Fibroblast of pulmonary artery (primary cell): ENCODE data around the gene IL2RG.

Experiments
- DNase-seq: peaks from one replicate; pipeline ENCODE4 v3.0.0-alpha.2; 2010; ENCODE audit warnings: low read depth
- H3K4me3 ChIP-seq: replicated peaks from 2 replicates; pipeline ENCODE4 v1.5.1; 2011; ENCODE audit warnings: low read depth, mild to moderate bottlenecking, control low read depth, low read length, moderate library complexity
- CTCF ChIP-seq: IDR thresholded peaks from 2 replicates; pipeline ENCODE4 v1.5.1; 2011; ENCODE audit warnings: mild to moderate bottlenecking, control low read depth, low read length, inconsistent platforms; ENCODE audit errors: missing control alignments

IL2RG gene

GRCh38 chrX:71095981-71096759, 15.2 kb downstream of the IL2RG start:
- no peak for DNase-seq
- TF ChIP-seq CTCF: no peak
- peak overlapping the region; percentile 69 for H3K4me3 ChIP-seq

GRCh38 chrX:71095555-71095980, 15.8 kb downstream of the IL2RG start, which contains the start of gene FOXO4:
Gene FOXO4, plus strand, starts transcription at chrX:71095851. Its CDS starts 678 bp downstream, at chrX:71096529.
- peak within 1 kb of the TSS; percentile 69 for H3K4me3 ChIP-seq
- no peak for TF ChIP-seq CTCF
- DNase-seq: peak; percentile 90

- peak overlapping the region; percentile 69 for H3K4me3 ChIP-seq
- no peak for DNase-seq
- TF ChIP-seq CTCF: no peak
These were observed 16.3 kb downstream of the IL2RG start for GRCh38 chrX:71095033-71095432.

- no peak overlapping the region for H3K4me3 ChIP-seq
- TF ChIP-seq CTCF: no peak
- DNase-seq: no peak
These were observed 20.1 kb downstream of the IL2RG start for GRCh38 chrX:71091263-71091662.

- DNase-seq: no peak
- H3K4me3 ChIP-seq: no peak overlapping the region
- no peak for TF ChIP-seq CTCF
These were observed 25.5 kb downstream of the IL2RG start for GRCh38 chrX:71085900-71086299.

GRCh38 chrX:71082822-71083221, 28.6 kb downstream of the IL2RG start:
- TF ChIP-seq CTCF: no peak
- no peak for DNase-seq

More at GRCh38 chrX:71082822-71083221, 28.6 kb downstream of the IL2RG start:
- H3K4me3 ChIP-seq: no peak overlapping the region
